Stimulated activated CD8-positive, alpha-beta memory T cell treated with anti-CD3 and anti-CD28 coated beads, Interleukin-12 subunit alpha, Interleukin-12 subunit beta, amount 100 ng/mL, for 24 hours (primary cell): ENCODE measurements around the gene PAX1.

Experiments
- DNase-seq: peaks from one replicate; pipeline ENCODE4 v3.0.0-alpha.2; 2020; ENCODE audit errors: extremely low read depth

PAX1 gene

DNA sequence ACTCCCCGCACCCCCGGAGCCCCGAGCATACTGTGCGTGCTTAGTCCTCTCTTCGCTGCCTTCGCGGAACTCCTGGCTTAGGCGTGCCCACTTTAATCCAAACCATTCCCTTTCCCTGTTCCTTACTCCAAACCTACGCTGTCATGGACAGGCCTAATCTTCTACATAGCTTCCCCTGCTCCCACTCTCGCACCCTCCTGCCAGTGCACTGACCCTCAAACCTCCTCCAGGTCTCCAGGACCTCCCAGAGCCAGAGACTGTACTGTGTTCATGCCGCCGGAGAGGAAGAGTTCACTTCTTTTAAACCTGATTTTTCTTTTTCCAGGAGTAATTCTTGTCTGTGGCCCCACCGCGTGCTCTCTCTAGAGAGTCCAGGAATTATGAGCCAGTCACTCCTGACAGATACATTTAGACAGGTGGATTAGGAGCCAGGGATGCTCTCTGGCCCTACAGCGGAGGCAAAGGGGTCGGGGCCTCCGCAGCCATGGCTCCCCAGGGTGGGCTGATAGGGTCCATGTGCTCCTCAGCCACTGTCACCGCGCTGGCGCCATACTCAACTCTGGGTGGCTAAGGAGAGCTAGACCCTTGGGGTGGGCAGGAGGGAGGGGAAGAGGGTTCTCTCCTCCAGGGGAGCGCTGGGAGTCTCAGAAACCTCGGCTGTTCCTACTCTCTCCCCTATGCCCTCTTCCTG, 1.6 kb upstream of the PAX1 start:
- no peak for DNase-seq

- no peak for DNase-seq
Observed at GRCh38 chr20:21704408-21705385, 767 bp upstream of the PAX1 start.

DNA sequence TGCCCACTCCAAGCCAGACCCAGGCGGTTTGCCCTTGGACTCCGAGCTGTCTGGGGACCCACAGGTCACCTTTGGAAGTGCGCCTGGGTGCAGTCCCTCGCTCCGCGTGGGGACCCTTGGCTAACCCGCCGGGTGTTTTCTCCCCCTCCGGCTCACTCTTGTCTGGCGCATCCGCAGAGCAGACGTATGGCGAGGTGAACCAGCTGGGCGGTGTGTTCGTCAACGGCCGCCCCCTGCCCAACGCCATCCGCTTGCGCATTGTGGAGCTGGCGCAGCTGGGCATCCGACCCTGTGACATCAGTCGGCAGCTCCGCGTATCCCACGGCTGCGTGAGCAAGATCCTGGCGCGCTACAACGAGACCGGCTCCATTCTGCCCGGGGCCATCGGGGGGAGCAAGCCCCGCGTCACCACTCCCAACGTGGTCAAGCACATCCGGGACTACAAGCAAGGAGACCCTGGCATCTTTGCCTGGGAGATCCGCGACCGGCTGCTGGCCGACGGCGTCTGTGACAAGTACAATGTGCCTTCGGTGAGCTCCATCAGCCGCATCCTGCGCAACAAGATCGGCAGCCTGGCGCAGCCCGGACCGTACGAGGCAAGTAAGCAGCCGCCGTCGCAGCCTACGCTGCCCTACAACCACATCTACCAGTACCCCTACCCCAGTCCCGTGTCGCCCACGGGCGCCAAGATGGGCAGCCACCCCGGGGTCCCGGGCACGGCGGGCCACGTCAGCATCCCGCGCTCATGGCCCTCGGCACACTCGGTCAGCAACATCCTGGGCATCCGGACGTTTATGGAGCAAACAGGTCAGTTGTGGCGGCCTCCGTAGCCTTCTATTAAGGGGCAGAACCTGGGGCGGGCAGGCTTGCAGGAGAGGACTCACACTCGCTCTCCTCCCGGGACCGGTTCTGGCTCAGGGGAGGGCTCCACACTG, 1.1 kb downstream of the PAX1 start:
- DNase-seq = no peak

DNA sequence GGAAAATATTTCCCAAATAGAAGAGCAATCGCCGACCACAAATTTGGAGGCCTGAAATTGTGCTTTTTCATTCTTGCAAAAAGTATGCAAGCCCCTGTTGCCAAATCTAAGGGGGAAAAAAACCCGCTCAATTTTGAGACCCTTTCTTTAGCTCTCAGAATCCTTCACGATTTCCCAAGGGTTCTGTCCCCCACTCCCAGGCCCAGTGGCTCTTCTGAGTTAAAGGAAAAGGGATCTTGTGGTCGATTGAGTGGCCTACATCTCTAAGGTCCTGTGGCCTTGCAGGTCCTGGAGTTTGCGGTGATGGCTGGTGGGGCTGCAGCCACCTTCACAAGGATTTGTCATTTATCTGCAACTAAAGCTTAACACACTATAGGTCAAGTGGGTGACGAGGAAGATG, 1.8 kb downstream of the PAX1 start:
- DNase-seq = no peak

DNA sequence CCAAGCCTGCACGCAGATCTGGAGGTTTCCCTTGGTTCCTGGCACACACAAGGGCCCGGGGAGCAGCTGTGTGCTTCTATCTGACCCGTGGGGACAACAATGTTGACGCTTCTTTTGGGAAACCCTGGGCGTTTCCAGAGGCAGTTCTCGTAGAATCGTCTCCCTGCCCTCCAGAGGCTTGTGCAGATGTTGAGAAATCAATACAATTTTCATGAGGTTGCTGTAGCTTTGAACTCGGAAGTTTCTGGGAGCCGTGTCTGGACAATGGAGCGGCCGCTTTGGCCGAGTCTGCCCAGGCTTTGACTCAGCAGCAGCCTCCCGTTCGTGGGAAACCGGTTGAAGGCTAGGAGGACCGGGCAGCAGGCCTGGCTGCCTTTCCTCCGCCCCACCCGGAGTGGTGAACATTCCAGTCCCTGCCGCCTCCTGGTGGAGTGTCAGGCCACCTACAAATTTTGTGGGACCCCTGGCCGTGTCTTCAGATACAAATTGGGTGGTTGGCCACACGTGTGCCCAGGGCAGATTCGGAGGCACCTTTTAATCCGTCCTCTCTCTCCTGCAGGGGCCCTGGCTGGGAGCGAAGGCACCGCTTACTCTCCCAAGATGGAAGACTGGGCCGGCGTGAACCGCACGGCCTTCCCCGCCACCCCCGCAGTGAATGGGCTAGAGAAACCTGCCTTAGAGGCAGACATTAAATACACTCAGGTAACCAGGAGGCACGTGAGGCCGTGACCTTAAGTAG, 2.7 kb downstream of the PAX1 start:
- DNase-seq = no peak

DNA sequence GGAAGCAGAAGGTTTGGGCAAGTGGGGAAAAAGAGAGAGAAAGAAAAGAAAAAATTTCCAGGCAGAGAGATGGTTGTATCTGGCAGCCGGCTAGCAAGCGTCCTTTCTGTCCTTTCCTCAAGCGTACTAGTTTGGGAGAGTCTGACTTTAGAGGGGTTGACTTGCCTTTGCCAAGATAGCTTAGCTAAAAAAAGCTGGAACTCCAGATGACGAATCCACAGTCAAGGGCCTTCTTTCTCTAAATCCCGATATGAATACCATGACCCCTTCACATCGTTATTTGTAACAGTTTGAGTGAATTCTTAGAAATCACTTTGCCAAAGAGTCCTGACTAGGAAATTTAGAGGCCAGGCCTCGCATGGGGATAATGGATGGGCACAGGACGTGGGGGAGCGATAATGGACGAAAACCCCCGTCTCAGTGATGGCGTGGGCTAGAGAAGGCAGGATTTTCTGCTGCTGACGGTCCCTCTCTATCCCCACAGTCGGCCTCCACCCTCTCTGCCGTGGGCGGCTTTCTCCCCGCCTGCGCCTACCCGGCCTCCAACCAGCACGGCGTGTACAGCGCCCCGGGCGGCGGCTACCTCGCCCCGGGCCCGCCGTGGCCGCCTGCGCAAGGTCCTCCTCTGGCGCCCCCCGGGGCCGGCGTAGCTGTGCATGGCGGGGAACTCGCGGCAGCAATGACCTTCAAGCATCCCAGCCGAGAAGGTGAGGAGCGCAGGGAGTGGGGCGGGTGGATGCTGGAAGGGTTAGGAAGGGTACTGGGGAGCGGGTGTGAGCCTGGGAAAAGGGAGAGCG, 3.5 kb downstream of the PAX1 start:
- DNase-seq = no peak

- DNase-seq = no peak
Observed at GRCh38 chr20:21709535-21709904, 4.1 kb downstream of the PAX1 start.

- DNase-seq = no peak
Observed at GRCh38 chr20:21710341-21710740, 4.9 kb downstream of the PAX1 start.

- no peak for DNase-seq
Observed at GRCh38 chr20:21710863-21711431, 5.5 kb downstream of the PAX1 start.

- no peak for DNase-seq
Observed at GRCh38 chr20:21712443-21713059, 7.1 kb downstream of the PAX1 start.

DNA sequence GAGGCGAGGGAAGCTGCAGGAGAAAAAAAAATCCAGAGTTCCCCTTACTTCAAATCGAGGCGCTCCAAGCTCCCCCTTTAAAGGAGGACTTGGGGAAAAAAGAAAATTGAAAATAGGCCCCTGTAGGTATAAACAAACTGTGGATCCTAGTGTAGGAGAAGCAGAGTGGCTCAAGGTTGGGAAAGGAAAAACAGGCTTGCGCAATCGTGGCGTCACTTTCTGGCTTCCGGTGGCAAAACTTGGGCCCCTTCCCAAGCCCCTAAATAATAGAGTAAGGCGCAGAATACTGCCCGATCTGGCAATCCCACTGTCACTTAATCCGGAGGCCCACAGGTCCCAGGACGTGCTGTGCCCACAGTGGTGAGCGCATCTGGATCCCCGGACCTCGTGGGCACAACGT, 8.0 kb downstream of the PAX1 start:
- no peak for DNase-seq

- no peak for DNase-seq
Observed at GRCh38 chr20:21713901-21714296, 8.4 kb downstream of the PAX1 start.

DNA sequence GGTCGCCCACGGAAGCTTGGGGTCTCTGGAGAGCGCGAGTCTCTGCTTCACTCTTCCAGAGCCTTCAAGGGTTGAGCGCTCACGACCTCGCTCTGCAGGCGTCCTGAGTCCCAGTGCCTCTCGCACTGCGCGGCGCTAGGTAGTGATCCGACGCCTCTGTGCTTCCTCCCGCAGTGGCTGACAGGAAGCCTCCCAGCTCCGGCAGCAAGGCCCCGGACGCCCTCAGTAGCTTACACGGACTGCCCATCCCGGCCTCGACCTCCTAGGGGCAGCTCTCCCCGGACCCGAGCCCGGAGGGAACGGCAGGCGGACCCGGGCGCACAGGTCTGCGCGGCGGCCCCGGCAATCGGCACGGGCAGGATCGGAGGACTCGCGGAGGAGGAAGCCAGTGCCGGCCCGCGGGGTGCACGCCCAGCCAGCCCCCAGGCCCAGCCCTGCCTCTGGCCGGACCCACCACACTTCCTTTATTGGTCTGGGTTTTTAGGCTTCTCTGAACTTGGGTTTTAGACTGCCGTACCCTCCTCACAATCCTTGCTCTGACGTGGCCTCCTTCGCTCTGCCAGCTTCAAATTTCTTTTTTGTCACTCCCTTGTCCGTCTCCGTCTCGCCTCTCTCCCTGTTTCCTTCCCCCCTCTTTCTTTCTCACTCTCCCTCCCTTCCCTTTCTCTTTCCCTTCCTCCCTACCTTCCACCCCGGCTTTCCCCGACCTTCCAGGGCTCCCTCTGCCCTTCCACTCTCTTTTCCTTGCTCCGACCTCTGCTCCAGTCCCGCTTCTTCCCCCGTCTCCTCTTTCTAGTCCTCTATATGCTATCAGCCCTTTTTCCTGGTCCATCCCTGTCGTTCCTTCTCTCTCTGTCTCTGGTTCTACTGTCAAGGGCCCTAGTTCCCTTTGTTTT, 9.1 kb downstream of the PAX1 start:
- no peak for DNase-seq

DNA sequence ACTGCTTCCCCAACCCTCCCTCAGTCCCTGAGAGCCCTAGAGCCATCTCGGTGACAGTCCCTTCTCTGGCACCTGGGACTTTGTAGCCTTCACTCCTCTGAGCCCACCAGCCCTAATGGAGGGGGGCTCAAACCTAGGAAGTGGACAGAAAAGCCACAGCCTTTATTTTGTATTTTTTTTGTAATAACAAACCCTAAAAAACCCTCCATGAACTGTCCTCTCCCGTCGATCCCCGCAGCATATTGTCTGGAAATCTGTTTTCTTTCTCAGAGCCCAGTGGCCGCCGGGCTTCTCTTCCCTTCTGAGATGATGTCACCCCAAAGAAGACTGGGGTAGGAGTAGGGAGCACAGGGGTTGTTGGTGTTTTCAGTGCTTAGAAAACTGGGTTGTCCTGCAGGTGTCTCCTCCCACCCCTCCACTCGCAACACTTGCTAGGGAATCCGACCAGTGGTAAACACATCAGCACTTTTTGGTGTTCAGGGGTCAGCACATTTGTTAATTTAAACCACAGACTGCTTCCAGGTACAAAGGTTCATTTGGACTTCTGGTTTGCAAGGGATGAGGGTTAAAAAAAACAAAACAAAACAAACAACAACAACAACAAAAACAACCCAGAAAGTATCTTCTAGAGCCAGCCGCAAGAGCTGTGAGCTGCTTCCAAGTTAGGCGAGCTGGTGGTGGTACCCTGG, 9.9 kb downstream of the PAX1 start:
- DNase-seq = no peak

- DNase-seq = no peak
Observed at GRCh38 chr20:21719592-21720214, 14.2 kb downstream of the PAX1 start.

DNA sequence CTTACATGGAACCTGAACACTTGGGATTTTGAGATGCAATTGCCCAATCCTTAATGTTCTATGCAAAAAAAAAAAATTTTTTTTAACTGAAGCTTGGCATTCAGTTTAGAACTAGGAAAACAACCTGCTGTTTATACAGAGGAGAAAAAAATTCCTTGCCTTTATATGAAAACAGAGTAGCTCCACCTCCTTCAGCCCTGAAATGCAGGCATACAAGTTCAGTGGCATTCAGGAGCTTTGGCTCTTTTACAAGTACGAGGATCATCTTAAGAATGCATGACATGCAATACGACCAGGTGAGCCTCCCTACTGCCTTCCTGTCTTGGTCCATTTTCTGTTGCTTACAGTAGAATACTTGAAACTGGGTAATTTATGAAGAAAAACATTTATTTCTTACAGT, 20.4 kb downstream of the PAX1 start:
- DNase-seq = no peak

GRCh38 chr20:21729316-21729715, 23.9 kb downstream of the PAX1 start:
- DNase-seq = no peak

DNA sequence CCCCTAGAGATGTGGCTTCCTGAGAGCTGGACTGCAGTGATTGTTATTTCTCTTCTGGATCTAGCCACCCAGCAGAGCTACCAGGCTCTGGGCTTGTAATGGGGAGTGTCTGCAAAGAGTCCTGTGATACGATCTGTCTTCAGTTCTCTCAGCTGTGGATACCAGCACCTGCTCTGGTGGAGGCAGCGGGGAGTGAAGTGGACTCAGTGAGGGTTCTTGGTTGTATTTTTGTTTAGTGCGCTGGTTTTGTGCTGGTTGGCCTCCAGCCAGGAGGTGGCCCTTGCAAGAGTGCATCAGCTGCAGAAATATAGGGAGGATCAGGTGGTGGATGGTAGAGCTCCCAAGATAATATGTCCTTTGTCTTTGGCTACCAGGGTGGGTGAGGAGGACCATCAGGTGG, 33.7 kb downstream of the PAX1 start:
- no peak for DNase-seq
